OCI-LY1 (cell line): ENCODE measurements around the gene TFAP2E.

Source experiments
- H2AFZ ChIP-seq: fragments of 200-600 bp; sonication (generic), shearing (Covaris generic); 2 replicates; pipeline ENCODE4 v1.6.0; 2014; ENCODE audit warnings: antibody characterized with exemption, mild to moderate bottlenecking, low read length
- H3F3A ChIP-seq: fragments of 200-600 bp; sonication (generic), shearing (Covaris generic); 2 replicates; pipeline ENCODE4 v1.6.0; 2014; ENCODE audit warnings: mild to moderate bottlenecking, antibody characterized with exemption, low read length, moderate library complexity; ENCODE audit not compliant: insufficient read depth
- H3K27ac ChIP-seq: fragments of 200-600 bp; sonication (generic); 2 replicates; pipeline ENCODE4 v1.5.1; 2014; ENCODE audit warnings: low read length, mixed run types, mild to moderate bottlenecking, low read depth; ENCODE audit not compliant: poor library complexity, severe bottlenecking
- H3K27me3 ChIP-seq: fragments of 200-600 bp; sonication (generic); 2 replicates; pipeline ENCODE4 v1.6.0; 2014; ENCODE audit warnings: antibody characterized with exemption, mild to moderate bottlenecking, low read length, moderate library complexity; ENCODE audit not compliant: insufficient read depth
- H3K36me3 ChIP-seq: fragments of 200-600 bp; sonication (generic); 2 replicates; pipeline ENCODE4 v1.6.1; 2014; ENCODE audit warnings: mild to moderate bottlenecking, antibody characterized with exemption, low read length, moderate library complexity, mixed read lengths; ENCODE audit not compliant: insufficient read depth
- H3K4me1 ChIP-seq: fragments of 200-600 bp; sonication (generic); 2 replicates; pipeline ENCODE4 v1.5.1; 2014; ENCODE audit warnings: mild to moderate bottlenecking, low read length, moderate library complexity; ENCODE audit not compliant: insufficient read depth, severe bottlenecking
- H3K4me2 ChIP-seq: fragments of 200-600 bp; sonication (generic), shearing (Covaris generic); 2 replicates; pipeline ENCODE4 v1.6.1; 2014; ENCODE audit warnings: low read length
- H3K4me3 ChIP-seq: fragments of 200-600 bp; sonication (generic); 2 replicates; pipeline ENCODE4 v1.5.1; 2014; ENCODE audit warnings: low read length, low read depth, mild to moderate bottlenecking, mixed read lengths; ENCODE audit not compliant: poor library complexity, severe bottlenecking
- H3K79me2 ChIP-seq: fragments of 200-600 bp; shearing (Covaris generic); 2 replicates; pipeline ENCODE4 v1.6.1; 2016; ENCODE audit warnings: mixed run types, low read length, mixed read lengths; ENCODE audit not compliant: insufficient read depth
- H3K9ac ChIP-seq: fragments of 200-600 bp; sonication (generic), shearing (Covaris generic); 2 replicates; pipeline ENCODE4 v1.6.1; 2014; ENCODE audit warnings: mild to moderate bottlenecking, low read length, mixed read lengths
- H3K9me2 ChIP-seq: fragments of 200-600 bp; sonication (generic), shearing (Covaris generic); 2 replicates; pipeline ENCODE4 v1.6.1; 2014; ENCODE audit warnings: low read depth, mild to moderate bottlenecking, low read length, mixed read lengths
- H3K9me3 ChIP-seq: fragments of 200-600 bp; shearing (Covaris generic); 2 replicates; pipeline ENCODE4 v1.6.1; 2014; ENCODE audit warnings: low read length, mixed read lengths
- H4K20me1 ChIP-seq: fragments of 200-600 bp; sonication (generic), shearing (Covaris generic); 2 replicates; pipeline ENCODE4 v1.6.0; 2016; ENCODE audit warnings: mild to moderate bottlenecking, low read length; ENCODE audit not compliant: insufficient read depth
- CTCF ChIP-seq: fragments of 200-600 bp; sonication (generic), shearing (Covaris generic); IDR thresholded peaks from 2 replicates; pipeline ENCODE4 v1.5.1; 2017; ENCODE audit warnings: mild to moderate bottlenecking, antibody characterized with exemption, low read length, moderate library complexity, mixed read lengths
- EZH2 ChIP-seq: fragments of 200-600 bp; sonication (generic), shearing (Covaris generic); IDR thresholded peaks from 2 replicates; pipeline ENCODE4 v1.8.0; 2017; ENCODE audit warnings: borderline replicate concordance, mixed run types, mild to moderate bottlenecking, antibody characterized with exemption, low read length, moderate library complexity, mixed read lengths

TFAP2E gene

GRCh38 chr1:35592991-35593769, 20.1 kb downstream of the TFAP2E start:
- Histone ChIP-seq H3K79me2 (no peaks in the 10 kb centered on the region), H3K4me1 (no peaks in the 10 kb centered on the region), H4K20me1 (no peaks in the 10 kb centered on the region), H3K9me2 (no peaks in the 10 kb centered on the region), H3K4me3 (no peak overlapping the region), H2AFZ (no peak overlapping the region), H3K9me3 (no peaks in the 10 kb centered on the region), H3K36me3 (no peaks in the 10 kb centered on the region), H3K27me3 (no peaks in the 10 kb centered on the region), H3F3A (no peaks in the 10 kb centered on the region), H3K4me2 (no peak overlapping the region), H3K9ac (no peak overlapping the region), H3K27ac (no peak overlapping the region)
- TF ChIP-seq CTCF (no peak), EZH2 (no peak)

- H3K27ac ChIP-seq, result no peak overlapping the region
- no peaks in the 10 kb centered on the region for H3K9me2 ChIP-seq
- H2AFZ ChIP-seq, result no peak overlapping the region
- no peak overlapping the region for H3K4me2 ChIP-seq
- H3K36me3 ChIP-seq, result no peaks in the 10 kb centered on the region
- no peaks in the 10 kb centered on the region for H3K4me1 ChIP-seq
- no peaks in the 10 kb centered on the region for H3K79me2 ChIP-seq
- TF ChIP-seq CTCF (no peak), EZH2 (no peak)
- no peak overlapping the region for H3K9ac ChIP-seq
- H3K27me3 ChIP-seq, result no peaks in the 10 kb centered on the region
- no peaks in the 10 kb centered on the region for H4K20me1 ChIP-seq
- no peaks in the 10 kb centered on the region for H3F3A ChIP-seq
- H3K9me3 ChIP-seq, result no peaks in the 10 kb centered on the region
- H3K4me3 ChIP-seq, result no peak overlapping the region
These were observed 21.1 kb downstream of the TFAP2E start for GRCh38 chr1:35594005-35594760.

GRCh38 chr1:35595684-35596083, 22.6 kb downstream of the TFAP2E start:
- H3K27ac ChIP-seq, result no peak overlapping the region
- no peak for TF ChIP-seq EZH2
- no peak for TF ChIP-seq CTCF
- no peaks in the 10 kb centered on the region for H3K9me3 ChIP-seq
- H3K9me2 ChIP-seq, result no peaks in the 10 kb centered on the region
- peaks cover 9% of the 10 kb centered on the region; the same call in 1 of the 2 replicates for H3K36me3 ChIP-seq
- no peaks in the 10 kb centered on the region for H3K79me2 ChIP-seq
- H3K9ac ChIP-seq, result no peak overlapping the region
- H3K4me1 ChIP-seq, result no peaks in the 10 kb centered on the region
- H4K20me1 ChIP-seq, result no peaks in the 10 kb centered on the region
- H3K27me3 ChIP-seq, result no peaks in the 10 kb centered on the region
- H2AFZ ChIP-seq, result no peak overlapping the region
- no peak overlapping the region for H3K4me3 ChIP-seq
- H3K4me2 ChIP-seq, result no peak overlapping the region
- no peaks in the 10 kb centered on the region for H3F3A ChIP-seq
